Thyroid gland (tissue), 4 donors: ENCODE measurements around the gene JMJD1C. TPM values are rescaled to one million over a fixed set of nuclear protein-coding genes. Genes with fewer than 3 reads are reported as not detected.

Source experiments
- DNase-seq, 2 donors: peaks; one replicate each; pipeline ENCODE4 v3.0.0-alpha.2; 2019
- H3K27ac ChIP-seq, 3 donors: fragments of 200-600 bp; sonication (generic); 1 replicate in 2 of 3; 2 replicates in 1 of 3; pipeline ENCODE4 v1.5.1; 2016 to 2019; ENCODE audit warnings: mild to moderate bottlenecking in 1 of 3, moderate library complexity in 1 of 3
- H3K27me3 ChIP-seq: fragments of 200-600 bp; sonication (generic); one replicate; pipeline ENCODE4 v1.5.1; 2019
- H3K36me3 ChIP-seq, 2 donors: fragments of 200-600 bp; sonication (generic); one replicate each; pipeline ENCODE4 v1.5.1; 2016 to 2019
- H3K4me1 ChIP-seq, 2 donors: fragments of 200-600 bp; sonication (generic); one replicate each; pipeline ENCODE4 v1.5.1; 2017 to 2019
- H3K4me3 ChIP-seq, 3 donors: fragments of 200-600 bp; sonication (generic); replicated peaks in 1 of 3; 1 replicate in 2 of 3; 2 replicates in 1 of 3; pipeline ENCODE4 v1.5.1; 2016; ENCODE audit warnings: mild to moderate bottlenecking in 1 of 3
- H3K9me3 ChIP-seq: fragments of 200-600 bp; sonication (generic); one replicate; pipeline ENCODE4 v1.5.1; 2017
- POLR2A ChIP-seq, 2 donors: fragments of 450-650 bp; IDR thresholded peaks; one replicate each; pipeline ENCODE4 v1.6.1; 2017; ENCODE audit warnings: antibody characterized with exemption in 2 of 2, mild to moderate bottlenecking in 2 of 2, moderate library complexity in 1 of 2
- WGBS, 2 donors: methylation state at CpG; one replicate each; pipeline ENCODE4 v1.1.5; 2017; 5-methylcytosine and 5-hydroxymethylcytosine counted together
- intact Hi-C: fragments of 100-400 bp; cut with DNase I; formaldehyde crosslinking; loops from one replicate; pipeline ENCODE4 v1.15.1; 2023
- total RNA-seq, 4 donors: library from RNA; depleted of rRNA; stranded (reverse); fragments of >200 nt; gene quantifications; one replicate each; pipeline ENCODE4 v1.2.3, GENCODE V29; 2016
- TF ChIP-seq, protein P1 (sequence below), 6 experiments: fragments of 200-600 bp in 3 of 6; fragments of 450-650 bp in 3 of 6; sonication (generic) in 3 of 6; IDR thresholded peaks; one replicate each; pipeline ENCODE4 v1.5.1; 2016 to 2019; ENCODE audit warnings: antibody characterized with exemption in 6 of 6, mild to moderate bottlenecking in 2 of 6, inconsistent platforms in 1 of 6, moderate library complexity in 1 of 6

Gene JMJD1C
- total RNA-seq, 4 donors from 2014 or later = 120 to 168 (median 136) TPM

DNA sequence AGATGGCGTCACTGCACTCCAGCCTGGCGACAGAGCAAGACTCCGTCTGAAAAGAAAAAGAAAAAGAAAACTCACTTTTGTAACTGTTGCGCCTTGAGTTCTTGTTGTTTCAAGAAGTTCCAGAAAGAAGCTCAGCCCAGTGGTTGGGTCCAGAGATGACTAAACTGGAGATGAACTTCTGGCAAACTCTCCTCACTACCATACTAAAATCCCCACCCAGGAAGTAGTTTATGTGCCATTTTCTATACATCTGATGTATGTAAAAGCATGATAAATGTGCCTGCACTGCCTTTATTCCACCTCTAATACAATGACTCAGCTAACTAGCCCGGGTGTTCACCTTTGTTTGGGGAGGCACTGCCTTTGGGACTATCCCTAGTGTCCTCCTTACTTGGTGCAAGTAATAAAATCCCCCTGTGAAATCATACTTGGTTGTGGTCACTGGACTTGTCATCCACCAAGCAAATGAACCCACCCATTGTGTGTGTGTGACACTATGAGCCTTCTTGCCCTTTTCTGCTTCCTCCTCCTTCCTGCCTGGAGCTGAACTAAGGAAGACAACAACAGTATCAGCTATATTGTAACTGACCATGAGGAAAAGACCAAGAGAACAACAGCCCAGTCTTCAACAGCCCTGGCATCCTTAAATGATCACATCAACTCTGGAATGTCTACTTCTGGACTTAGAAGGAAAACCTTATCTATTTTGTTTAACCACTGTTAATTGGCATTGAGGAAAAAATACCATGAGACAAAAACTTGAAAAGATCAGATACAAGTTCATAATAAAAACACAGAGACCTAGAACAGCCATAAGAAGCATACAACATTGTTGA is 33.6 kb downstream of the JMJD1C start:
- no peak for DNase-seq
- no peaks in the 10 kb centered on the region for H3K36me3 ChIP-seq
- intact Hi-C loops = no loop called here
- H3K9me3 ChIP-seq = no peaks in the 10 kb centered on the region
- H3K4me3 ChIP-seq = no peak overlapping the region
- H3K27ac ChIP-seq = no peak overlapping the region
- H3K27me3 ChIP-seq = no peaks in the 10 kb centered on the region
- no peak for TF ChIP-seq POLR2A (IDR thresholded peaks at IDR 0.05)
- TF ChIP-seq, protein P1, sequence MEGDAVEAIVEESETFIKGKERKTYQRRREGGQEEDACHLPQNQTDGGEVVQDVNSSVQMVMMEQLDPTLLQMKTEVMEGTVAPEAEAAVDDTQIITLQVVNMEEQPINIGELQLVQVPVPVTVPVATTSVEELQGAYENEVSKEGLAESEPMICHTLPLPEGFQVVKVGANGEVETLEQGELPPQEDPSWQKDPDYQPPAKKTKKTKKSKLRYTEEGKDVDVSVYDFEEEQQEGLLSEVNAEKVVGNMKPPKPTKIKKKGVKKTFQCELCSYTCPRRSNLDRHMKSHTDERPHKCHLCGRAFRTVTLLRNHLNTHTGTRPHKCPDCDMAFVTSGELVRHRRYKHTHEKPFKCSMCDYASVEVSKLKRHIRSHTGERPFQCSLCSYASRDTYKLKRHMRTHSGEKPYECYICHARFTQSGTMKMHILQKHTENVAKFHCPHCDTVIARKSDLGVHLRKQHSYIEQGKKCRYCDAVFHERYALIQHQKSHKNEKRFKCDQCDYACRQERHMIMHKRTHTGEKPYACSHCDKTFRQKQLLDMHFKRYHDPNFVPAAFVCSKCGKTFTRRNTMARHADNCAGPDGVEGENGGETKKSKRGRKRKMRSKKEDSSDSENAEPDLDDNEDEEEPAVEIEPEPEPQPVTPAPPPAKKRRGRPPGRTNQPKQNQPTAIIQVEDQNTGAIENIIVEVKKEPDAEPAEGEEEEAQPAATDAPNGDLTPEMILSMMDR (IDR thresholded peaks at IDR 0.05) = no peak
- 95 to 96% methylated on average over 5 of the region's 5 CpGs for WGBS, 2 donors
- peaks cover 19 to 33% of the 10 kb centered on the region in 2 donors for H3K4me1 ChIP-seq

DNA sequence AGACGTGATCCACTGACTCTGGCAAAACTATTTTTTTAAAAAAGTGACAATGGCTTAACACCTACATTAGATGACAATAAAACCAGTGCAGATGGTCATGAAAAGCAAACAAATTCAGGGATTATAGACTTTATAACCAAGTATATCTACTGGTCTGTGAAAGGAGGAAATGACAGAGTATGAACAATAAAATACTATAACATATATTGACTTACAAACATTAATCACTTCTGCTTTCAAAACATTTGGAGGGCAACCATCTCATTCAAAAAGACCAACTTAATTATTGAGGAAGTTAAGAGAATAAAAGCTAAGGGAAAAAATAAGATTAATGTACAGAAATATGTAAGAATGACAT is 34.8 kb downstream of the JMJD1C start:
- Histone ChIP-seq H3K36me3 (no peaks in the 10 kb centered on the region), H3K9me3 (no peaks in the 10 kb centered on the region), H3K4me1 (peaks cover 19 to 33% of the 10 kb centered on the region in 2 donors), H3K4me3 (no peak overlapping the region), H3K27me3 (no peaks in the 10 kb centered on the region), H3K27ac (no peak overlapping the region)
- no peak for TF ChIP-seq POLR2A (IDR thresholded peaks at IDR 0.05)
- TF ChIP-seq, protein P1 (IDR thresholded peaks at IDR 0.05) = no peak
- WGBS, 2 donors = 88 to 95% methylated on average over 1 of the region's 1 CpG
- intact Hi-C loops = no loop called here
- no peak for DNase-seq

DNA sequence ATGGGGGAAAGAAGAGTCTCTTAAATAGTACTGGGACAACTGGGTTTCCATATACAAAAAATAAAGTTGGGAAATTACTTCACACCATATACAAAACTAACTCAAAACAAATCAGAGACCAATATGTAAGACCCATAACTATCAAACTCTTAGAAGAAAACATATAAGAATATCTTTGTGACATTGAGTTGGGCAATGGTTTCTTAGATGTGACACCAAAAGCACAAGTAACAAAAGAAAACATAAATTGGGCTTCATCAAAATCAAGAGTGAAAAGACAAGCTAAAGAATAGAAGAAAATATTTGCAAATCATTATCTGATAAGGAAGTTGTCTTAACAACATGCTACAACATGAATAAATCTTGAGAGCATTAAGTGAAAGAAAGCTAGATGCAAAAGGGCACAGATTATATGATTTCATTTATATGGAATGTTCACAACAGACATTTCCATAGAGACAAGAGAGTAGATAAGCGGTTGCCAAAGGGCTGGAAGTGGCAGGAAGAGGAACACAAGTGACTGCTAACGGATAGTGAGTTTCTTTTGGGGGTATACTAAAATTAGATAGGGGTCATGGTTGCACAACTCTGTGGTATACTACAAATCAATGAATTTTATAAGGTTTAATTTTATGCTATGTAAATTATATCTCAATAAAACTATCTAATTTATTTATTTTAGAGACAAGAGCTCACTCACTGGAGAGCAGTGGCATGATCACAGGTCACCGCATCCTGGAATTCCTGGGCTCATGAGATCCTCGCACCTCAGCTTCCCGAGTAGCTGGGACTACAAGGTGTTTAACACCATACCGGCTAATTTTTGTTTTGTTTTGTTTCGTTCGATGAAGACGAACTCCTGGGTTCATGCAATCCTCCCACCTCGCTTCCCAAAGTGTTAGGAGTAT is 35.4 kb downstream of the JMJD1C start:
- peaks cover 16 to 26% of the 10 kb centered on the region in 2 donors for H3K4me1 ChIP-seq
- intact Hi-C loops = no loop called here
- WGBS, 2 donors = 79 to 87% methylated on average over 10 of the region's 10 CpGs

DNA sequence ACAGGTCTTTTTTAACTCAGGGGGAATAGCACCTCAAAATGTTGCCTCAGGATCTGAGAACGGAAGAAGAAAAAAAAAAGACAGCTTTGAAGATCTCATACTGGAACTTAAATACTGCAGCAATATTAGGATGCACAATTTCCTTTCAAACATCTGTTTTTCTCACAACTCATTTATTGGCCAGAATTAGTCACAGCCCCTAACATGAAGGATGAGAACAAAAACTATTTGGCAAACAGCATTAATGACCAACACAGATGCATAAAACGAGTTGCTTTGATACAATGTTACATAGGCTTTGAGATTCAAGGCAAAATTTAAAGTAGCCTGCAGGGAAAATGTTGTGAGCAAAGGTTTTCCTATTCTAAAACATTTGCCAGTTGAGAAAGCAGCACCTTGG is 36.5 kb downstream of the JMJD1C start:
- 59 to 61% methylated on average over 2 of the region's 2 CpGs for WGBS, 2 donors

More for the DNA sequence above, 35.4 kb downstream of the JMJD1C start:
- Histone ChIP-seq H3K4me3 (no peak overlapping the region), H3K9me3 (no peaks in the 10 kb centered on the region), H3K27me3 (no peaks in the 10 kb centered on the region), H3K36me3 (no peaks in the 10 kb centered on the region), H3K27ac (no peak overlapping the region)
- DNase-seq = no peak
- TF ChIP-seq POLR2A (IDR thresholded peaks at IDR 0.05) = no peak
- TF ChIP-seq, protein P1 (IDR thresholded peaks at IDR 0.05) = no peak

More for the DNA sequence above, 36.5 kb downstream of the JMJD1C start:
- no peaks in the 10 kb centered on the region for H3K9me3 ChIP-seq
- H3K27me3 ChIP-seq = no peaks in the 10 kb centered on the region
- intact Hi-C loops = no loop called here
- TF ChIP-seq, protein P1 (IDR thresholded peaks at IDR 0.05) = no peak
- TF ChIP-seq POLR2A (IDR thresholded peaks at IDR 0.05) = no peak
- H3K4me3 ChIP-seq = no peak overlapping the region
- H3K36me3 ChIP-seq = no peaks in the 10 kb centered on the region
- no peak overlapping the region for H3K27ac ChIP-seq
- DNase-seq = no peak
- H3K4me1 ChIP-seq = peaks cover 9 to 16% of the 10 kb centered on the region in 2 donors
